ENCODE data around the gene TNFRSF12A.

- TF ChIP-seq CTCF (IDR thresholded peaks at IDR 0.05): no peak
- TF ChIP-seq POLR2A (IDR thresholded peaks at IDR 0.05): no peak
Measured at GRCh38 chr16:2977440-2977839, 42.7 kb upstream of the TNFRSF12A start.
